ENCODE data around the gene ABCF1.

Gene ABCF1

DNA sequence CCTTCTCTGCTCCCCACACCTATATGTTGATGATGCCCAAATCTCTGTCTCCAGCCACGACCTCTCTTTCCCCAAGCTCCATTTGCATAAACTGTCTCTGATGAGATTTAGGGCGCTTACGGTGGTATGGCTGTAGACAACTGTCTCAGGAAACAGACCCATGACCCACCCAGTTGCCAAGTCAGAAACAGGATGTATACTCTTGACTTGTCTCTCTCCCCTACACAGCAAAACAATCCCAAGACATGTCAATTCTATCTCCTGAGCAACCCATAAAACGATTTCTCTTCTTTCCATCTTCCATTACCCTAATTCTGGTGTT, 28.9 kb upstream of the ABCF1 start:
- Histone ChIP-seq H3K4me2 (ENCODE audit: low read length, poor library complexity, severe bottlenecking) (no peak overlapping the region), H3K14ac (ENCODE audit: low read length in 2 of 2) (no peak overlapping the region), H2BK5ac (ENCODE audit: low read depth, low read length, poor library complexity, severe bottlenecking) (no peak overlapping the region), H3K4ac (ENCODE audit: low read depth in 1 of 2, low read length in 2 of 2) (no peak overlapping the region), H3K23ac (ENCODE audit: low read length in 2 of 2) (no peak overlapping the region), H3K4me3 (ENCODE audit: insufficient read depth in 1 of 2, low read depth in 1 of 2, low read length in 2 of 2) (no peak overlapping the region), H3K9me3 (ENCODE audit: control insufficient read depth, low read length) (no peaks in the 10 kb centered on the region), H2BK15ac (ENCODE audit: low read depth, poor library complexity, severe bottlenecking) (no peak overlapping the region), H3K18ac (ENCODE audit: low read depth in 1 of 2, low read length in 2 of 2) (no peak overlapping the region), H3K36me3 (ENCODE audit: control insufficient read depth in 1 of 2, insufficient read depth in 2 of 2, low read depth in 1 of 2, low read length in 2 of 2) (peaks cover 22 to 45% of the 10 kb centered on the region in 2 experiments), H3K27me3 (ENCODE audit: control insufficient read depth in 1 of 2, insufficient read depth in 1 of 2, low read length in 2 of 2) (no peaks in the 10 kb centered on the region), H2BK120ac (ENCODE audit: low read depth, low read length) (no peak overlapping the region), H4K91ac (ENCODE audit: low read length) (no peak overlapping the region), H3K79me1 (replicated peaks; ENCODE audit: low read length, poor library complexity, severe bottlenecking) (peaks cover 3% of the 10 kb centered on the region), H4K8ac (ENCODE audit: low read length) (no peak overlapping the region), H2AFZ (ENCODE audit: low read depth, low read length) (no peak overlapping the region), H2BK12ac (ENCODE audit: low read length in 2 of 2) (no peak overlapping the region), H3K27ac (ENCODE audit: low read length, poor library complexity, severe bottlenecking) (no peak overlapping the region), H2AK5ac (ENCODE audit: low read length, severe bottlenecking) (no peak overlapping the region), H3K9ac (ENCODE audit: low read length) (peak overlapping the region; percentile 65), H3K4me1 (ENCODE audit: control insufficient read depth, insufficient read depth, low read depth, low read length) (no peaks in the 10 kb centered on the region)
- 34% methylated on average over 4 of the region's 4 CpGs for WGBS
- DNase-seq, result no peak

DNA sequence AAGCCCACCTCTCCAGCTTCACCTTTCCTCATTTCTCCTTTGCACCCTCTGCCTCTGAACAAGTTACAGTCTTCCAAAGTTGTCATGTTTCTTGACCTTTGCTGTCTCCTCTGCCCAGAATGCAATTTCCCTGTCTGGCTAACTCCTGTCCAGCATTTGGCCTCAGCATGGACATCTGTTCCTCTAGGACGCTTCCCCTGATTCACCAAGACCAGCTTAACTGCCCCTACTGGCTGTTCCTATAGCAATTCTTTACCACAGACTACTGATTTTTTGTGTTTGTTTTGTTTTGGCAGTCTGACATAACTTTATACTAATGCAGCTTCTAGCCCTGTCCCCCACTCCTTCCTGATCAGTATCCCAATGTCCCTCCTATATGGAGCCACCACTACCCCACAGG, 28.3 kb upstream of the ABCF1 start:
- Histone ChIP-seq H3K14ac (ENCODE audit: low read length in 2 of 2) (no peak overlapping the region), H4K8ac (ENCODE audit: low read length) (no peak overlapping the region), H3K18ac (ENCODE audit: low read depth in 1 of 2, low read length in 2 of 2) (no peak overlapping the region), H3K79me1 (replicated peaks; ENCODE audit: low read length, poor library complexity, severe bottlenecking) (peaks cover 3% of the 10 kb centered on the region), H3K4ac (ENCODE audit: low read depth in 1 of 2, low read length in 2 of 2) (no peak overlapping the region), H2AK5ac (ENCODE audit: low read length, severe bottlenecking) (no peak overlapping the region), H3K23ac (ENCODE audit: low read length in 2 of 2) (no peak overlapping the region), H3K9me3 (ENCODE audit: control insufficient read depth, low read length) (no peaks in the 10 kb centered on the region), H3K9ac (ENCODE audit: low read length) (no peak overlapping the region), H3K27me3 (ENCODE audit: control insufficient read depth in 1 of 2, insufficient read depth in 1 of 2, low read length in 2 of 2) (no peaks in the 10 kb centered on the region), H2BK12ac (ENCODE audit: low read length in 2 of 2) (no peak overlapping the region), H3K4me2 (ENCODE audit: low read length, poor library complexity, severe bottlenecking) (no peak overlapping the region), H4K91ac (ENCODE audit: low read length) (no peak overlapping the region), H2BK5ac (ENCODE audit: low read depth, low read length, poor library complexity, severe bottlenecking) (no peak overlapping the region), H2AFZ (ENCODE audit: low read depth, low read length) (no peak overlapping the region), H3K27ac (ENCODE audit: low read length, poor library complexity, severe bottlenecking) (no peak overlapping the region), H3K4me3 (ENCODE audit: insufficient read depth in 1 of 2, low read depth in 1 of 2, low read length in 2 of 2) (no peak overlapping the region), H2BK15ac (ENCODE audit: low read depth, poor library complexity, severe bottlenecking) (no peak overlapping the region), H3K4me1 (ENCODE audit: control insufficient read depth, insufficient read depth, low read depth, low read length) (no peaks in the 10 kb centered on the region), H2BK120ac (ENCODE audit: low read depth, low read length) (no peak overlapping the region), H3K36me3 (ENCODE audit: control insufficient read depth in 1 of 2, insufficient read depth in 2 of 2, low read depth in 1 of 2, low read length in 2 of 2) (peaks cover 27 to 49% of the 10 kb centered on the region in 2 experiments)
- peak; percentile 53 for DNase-seq
- no CpG with 5 or more reads among the region's 1 CpG for WGBS

DNA sequence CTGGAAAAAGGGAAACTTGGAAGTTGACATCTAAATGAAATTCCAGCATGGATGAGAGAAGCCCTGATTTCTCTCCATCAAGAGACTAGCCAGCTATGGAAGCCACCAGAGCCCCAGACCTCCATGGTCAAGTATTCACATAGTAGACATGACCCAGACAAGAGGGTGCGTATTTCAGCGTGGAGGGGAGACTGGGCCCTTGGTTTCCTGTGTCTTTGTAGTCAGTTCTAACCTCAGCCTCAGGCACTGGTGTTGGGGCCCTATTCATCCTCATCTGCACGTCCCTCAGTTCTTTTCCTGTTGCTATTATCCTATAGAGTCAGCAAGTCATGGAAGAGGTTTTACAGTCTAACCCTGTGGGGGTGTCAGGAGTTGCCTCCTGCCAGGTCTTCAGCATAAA, 27.4 kb upstream of the ABCF1 start:
- no peak overlapping the region for H3K14ac ChIP-seq (ENCODE audit: low read length in 2 of 2)
- no peak overlapping the region for H2BK5ac ChIP-seq (ENCODE audit: low read depth, low read length, poor library complexity, severe bottlenecking)
- no peak overlapping the region for H2AFZ ChIP-seq (ENCODE audit: low read depth, low read length)
- H2BK12ac ChIP-seq (ENCODE audit: low read length in 2 of 2), result no peak overlapping the region
- no peak overlapping the region for H3K27ac ChIP-seq (ENCODE audit: low read length, poor library complexity, severe bottlenecking)
- no peak overlapping the region for H3K18ac ChIP-seq (ENCODE audit: low read depth in 1 of 2, low read length in 2 of 2)
- no peak overlapping the region for H3K4ac ChIP-seq (ENCODE audit: low read depth in 1 of 2, low read length in 2 of 2)
- peaks cover 5% of the 10 kb centered on the region for H3K79me1 ChIP-seq (replicated peaks; ENCODE audit: low read length, poor library complexity, severe bottlenecking)
- no peak overlapping the region for H3K23ac ChIP-seq (ENCODE audit: low read length in 2 of 2)
- no peak overlapping the region for H2BK15ac ChIP-seq (ENCODE audit: low read depth, poor library complexity, severe bottlenecking)
- DNase-seq, result no peak
- peaks cover 34 to 49% of the 10 kb centered on the region in 2 experiments for H3K36me3 ChIP-seq (ENCODE audit: control insufficient read depth in 1 of 2, insufficient read depth in 2 of 2, low read depth in 1 of 2, low read length in 2 of 2)
- 90% methylated on average over 3 of the region's 3 CpGs for WGBS
- no peak overlapping the region for H2BK120ac ChIP-seq (ENCODE audit: low read depth, low read length)
- H2AK5ac ChIP-seq (ENCODE audit: low read length, severe bottlenecking), result no peak overlapping the region
- H3K4me2 ChIP-seq (ENCODE audit: low read length, poor library complexity, severe bottlenecking), result no peak overlapping the region
- H3K4me1 ChIP-seq (ENCODE audit: control insufficient read depth, insufficient read depth, low read depth, low read length), result no peaks in the 10 kb centered on the region
- H3K9ac ChIP-seq (ENCODE audit: low read length), result no peak overlapping the region
- H3K4me3 ChIP-seq (ENCODE audit: insufficient read depth in 1 of 2, low read depth in 1 of 2, low read length in 2 of 2), result no peak overlapping the region
- H3K27me3 ChIP-seq (ENCODE audit: control insufficient read depth in 1 of 2, insufficient read depth in 1 of 2, low read length in 2 of 2), result no peaks in the 10 kb centered on the region
- no peak overlapping the region for H4K91ac ChIP-seq (ENCODE audit: low read length)
- no peaks in the 10 kb centered on the region for H3K9me3 ChIP-seq (ENCODE audit: control insufficient read depth, low read length)
- no peak overlapping the region for H4K8ac ChIP-seq (ENCODE audit: low read length)

DNA sequence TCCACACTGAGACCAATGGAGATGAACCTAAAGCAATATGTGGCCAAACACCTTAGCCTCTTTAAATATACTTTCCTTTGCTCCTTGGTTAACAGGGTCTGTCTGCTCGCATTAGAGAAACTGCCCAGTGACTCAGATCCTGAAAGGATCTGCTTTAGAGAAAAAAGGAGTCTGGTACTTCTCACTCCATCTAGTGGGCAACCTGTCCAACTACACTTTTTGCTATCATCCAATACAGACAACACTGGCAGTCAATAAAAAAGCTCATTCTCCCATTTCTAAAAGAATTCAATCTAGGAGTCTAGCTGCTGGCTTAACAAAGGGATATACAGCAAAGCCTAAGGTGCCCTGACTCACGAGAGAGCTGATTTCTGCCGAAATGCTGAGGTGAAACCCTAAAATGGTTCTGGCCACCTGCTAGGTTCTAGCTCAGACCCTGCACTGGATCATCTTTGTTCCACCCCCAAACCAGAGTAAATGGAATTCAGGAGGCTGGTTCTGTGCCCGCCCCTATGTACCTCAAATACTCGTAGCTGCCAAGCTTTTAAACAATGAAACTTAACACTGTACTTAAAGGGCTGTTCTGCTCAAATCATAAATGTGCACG, 26.5 kb upstream of the ABCF1 start:
- Histone ChIP-seq H3K4me2 (ENCODE audit: low read length, poor library complexity, severe bottlenecking) (no peak overlapping the region), H2AFZ (ENCODE audit: low read depth, low read length) (no peak overlapping the region), H3K79me1 (replicated peaks; ENCODE audit: low read length, poor library complexity, severe bottlenecking) (peaks cover 5% of the 10 kb centered on the region), H3K9ac (ENCODE audit: low read length) (peak overlapping the region; percentile 6), H2BK12ac (ENCODE audit: low read length in 2 of 2) (no peak overlapping the region), H3K23ac (ENCODE audit: low read length in 2 of 2) (no peak overlapping the region), H3K27me3 (ENCODE audit: control insufficient read depth in 1 of 2, insufficient read depth in 1 of 2, low read length in 2 of 2) (no peaks in the 10 kb centered on the region), H3K36me3 (ENCODE audit: control insufficient read depth in 1 of 2, insufficient read depth in 2 of 2, low read depth in 1 of 2, low read length in 2 of 2) (peaks cover 39 to 56% of the 10 kb centered on the region in 2 experiments), H3K18ac (ENCODE audit: low read depth in 1 of 2, low read length in 2 of 2) (no peak overlapping the region), H3K4ac (ENCODE audit: low read depth in 1 of 2, low read length in 2 of 2) (no peak overlapping the region), H2BK5ac (ENCODE audit: low read depth, low read length, poor library complexity, severe bottlenecking) (no peak overlapping the region), H3K27ac (ENCODE audit: low read length, poor library complexity, severe bottlenecking) (no peak overlapping the region), H4K91ac (ENCODE audit: low read length) (no peak overlapping the region), H3K4me1 (ENCODE audit: control insufficient read depth, insufficient read depth, low read depth, low read length) (no peaks in the 10 kb centered on the region), H2AK5ac (ENCODE audit: low read length, severe bottlenecking) (no peak overlapping the region), H2BK15ac (ENCODE audit: low read depth, poor library complexity, severe bottlenecking) (no peak overlapping the region), H3K14ac (ENCODE audit: low read length in 2 of 2) (no peak overlapping the region), H3K4me3 (ENCODE audit: insufficient read depth in 1 of 2, low read depth in 1 of 2, low read length in 2 of 2) (no peak overlapping the region), H4K8ac (ENCODE audit: low read length) (no peak overlapping the region), H3K9me3 (ENCODE audit: control insufficient read depth, low read length) (no peaks in the 10 kb centered on the region), H2BK120ac (ENCODE audit: low read depth, low read length) (no peak overlapping the region)
- 39% methylated on average over 6 of the region's 6 CpGs for WGBS
- DNase-seq, result peak; percentile 82

Data from mesenchymal stem cell (in vitro differentiated cells and primary cell).